Measurements from ENCODE around the gene TEKT5. TPM values are rescaled to one million over a fixed set of nuclear protein-coding genes. Genes with fewer than 3 reads are reported as not detected.

Gene TEKT5
- total and polyA plus RNA-seq, 9 of the 15 experiments (the other 6 are each of a cell fraction or from before 2014, with no cell fraction given): 0.10 to 0.19 TPM; not detected in 7

DNA sequence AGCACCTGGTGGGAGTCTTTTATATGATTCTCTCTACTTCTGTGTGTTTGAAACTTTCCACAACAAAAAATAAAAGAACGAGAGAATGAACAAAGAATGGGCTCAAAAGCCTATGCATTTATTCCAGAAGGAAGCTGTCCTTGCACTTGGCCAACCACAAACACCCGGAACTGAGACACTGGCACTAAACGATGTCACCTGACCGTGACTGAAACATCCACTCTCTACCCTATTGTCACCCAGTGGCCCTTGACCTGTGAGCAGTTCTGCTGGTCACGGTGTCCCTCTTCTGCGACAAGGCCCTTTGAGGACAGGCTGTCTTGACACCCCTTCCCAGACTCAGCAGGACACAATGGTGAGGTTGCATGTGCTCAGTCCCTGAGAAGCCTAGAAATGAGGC, 56.6 kb downstream of the TEKT5 start:
- H4K20me1 ChIP-seq (replicated peaks; ENCODE audit: control insufficient read depth, insufficient read depth, low read length): no peaks in the 10 kb centered on the region
- in situ Hi-C loops (cut with MboI): no loop called here
- no peaks in the 10 kb centered on the region for H3K79me2 ChIP-seq (ENCODE audit: control insufficient read depth, insufficient read depth, low read length)
- FAIRE-seq: no peak
- no peaks in the 10 kb centered on the region for H3K36me3 ChIP-seq (ENCODE audit: control insufficient read depth, insufficient read depth, low read length)
- TF ChIP-seq CBX1 (IDR thresholded peaks at IDR 0.05; ENCODE audit: low read depth): no peak
- TF ChIP-seq, protein P1, sequence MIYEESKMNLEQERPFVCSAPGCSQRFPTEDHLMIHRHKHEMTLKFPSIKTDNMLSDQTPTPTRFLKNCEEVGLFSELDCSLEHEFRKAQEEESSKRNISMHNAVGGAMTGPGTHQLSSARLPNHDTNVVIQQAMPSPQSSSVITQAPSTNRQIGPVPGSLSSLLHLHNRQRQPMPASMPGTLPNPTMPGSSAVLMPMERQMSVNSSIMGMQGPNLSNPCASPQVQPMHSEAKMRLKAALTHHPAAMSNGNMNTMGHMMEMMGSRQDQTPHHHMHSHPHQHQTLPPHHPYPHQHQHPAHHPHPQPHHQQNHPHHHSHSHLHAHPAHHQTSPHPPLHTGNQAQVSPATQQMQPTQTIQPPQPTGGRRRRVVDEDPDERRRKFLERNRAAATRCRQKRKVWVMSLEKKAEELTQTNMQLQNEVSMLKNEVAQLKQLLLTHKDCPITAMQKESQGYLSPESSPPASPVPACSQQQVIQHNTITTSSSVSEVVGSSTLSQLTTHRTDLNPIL (CRISPR knock-in tag; IDR thresholded peaks at IDR 0.05): no peak
- no peak for TF ChIP-seq ETS2 (tag; IDR thresholded peaks at IDR 0.05; ENCODE audit: borderline replicate concordance, poor library complexity, severe bottlenecking)
- TF ChIP-seq, protein P2, sequence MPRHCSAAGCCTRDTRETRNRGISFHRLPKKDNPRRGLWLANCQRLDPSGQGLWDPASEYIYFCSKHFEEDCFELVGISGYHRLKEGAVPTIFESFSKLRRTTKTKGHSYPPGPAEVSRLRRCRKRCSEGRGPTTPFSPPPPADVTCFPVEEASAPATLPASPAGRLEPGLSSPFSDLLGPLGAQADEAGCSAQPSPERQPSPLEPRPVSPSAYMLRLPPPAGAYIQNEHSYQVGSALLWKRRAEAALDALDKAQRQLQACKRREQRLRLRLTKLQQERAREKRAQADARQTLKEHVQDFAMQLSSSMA (CRISPR knock-in tag; IDR thresholded peaks at IDR 0.05): no peak
- no peak for TF ChIP-seq ZNF140 (CRISPR knock-in tag; IDR thresholded peaks at IDR 0.05)
- no peak for TF ChIP-seq MED1 (CRISPR knock-in tag; IDR thresholded peaks at IDR 0.05; ENCODE audit: borderline replicate concordance)
- TF ChIP-seq, protein P3, sequence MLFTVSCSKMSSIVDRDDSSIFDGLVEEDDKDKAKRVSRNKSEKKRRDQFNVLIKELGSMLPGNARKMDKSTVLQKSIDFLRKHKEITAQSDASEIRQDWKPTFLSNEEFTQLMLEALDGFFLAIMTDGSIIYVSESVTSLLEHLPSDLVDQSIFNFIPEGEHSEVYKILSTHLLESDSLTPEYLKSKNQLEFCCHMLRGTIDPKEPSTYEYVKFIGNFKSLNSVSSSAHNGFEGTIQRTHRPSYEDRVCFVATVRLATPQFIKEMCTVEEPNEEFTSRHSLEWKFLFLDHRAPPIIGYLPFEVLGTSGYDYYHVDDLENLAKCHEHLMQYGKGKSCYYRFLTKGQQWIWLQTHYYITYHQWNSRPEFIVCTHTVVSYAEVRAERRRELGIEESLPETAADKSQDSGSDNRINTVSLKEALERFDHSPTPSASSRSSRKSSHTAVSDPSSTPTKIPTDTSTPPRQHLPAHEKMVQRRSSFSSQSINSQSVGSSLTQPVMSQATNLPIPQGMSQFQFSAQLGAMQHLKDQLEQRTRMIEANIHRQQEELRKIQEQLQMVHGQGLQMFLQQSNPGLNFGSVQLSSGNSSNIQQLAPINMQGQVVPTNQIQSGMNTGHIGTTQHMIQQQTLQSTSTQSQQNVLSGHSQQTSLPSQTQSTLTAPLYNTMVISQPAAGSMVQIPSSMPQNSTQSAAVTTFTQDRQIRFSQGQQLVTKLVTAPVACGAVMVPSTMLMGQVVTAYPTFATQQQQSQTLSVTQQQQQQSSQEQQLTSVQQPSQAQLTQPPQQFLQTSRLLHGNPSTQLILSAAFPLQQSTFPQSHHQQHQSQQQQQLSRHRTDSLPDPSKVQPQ (CRISPR knock-in tag; IDR thresholded peaks at IDR 0.05; ENCODE audit: borderline replicate concordance): no peak
- no peak for TF ChIP-seq ARHGAP35 (IDR thresholded peaks at IDR 0.05; ENCODE audit: partially characterized antibody)
- no peak for TF ChIP-seq CBX8 (IDR thresholded peaks at IDR 0.05; ENCODE audit: borderline replicate concordance, extremely low read depth, low read depth, low read length, poor library complexity, severe bottlenecking)
- no peak for TF ChIP-seq ARID1B (IDR thresholded peaks at IDR 0.05)
- no peak for TF ChIP-seq SMARCB1 (IDR thresholded peaks at IDR 0.05; ENCODE audit: insufficient read length, low read depth)
- TF ChIP-seq ZNF41 (CRISPR knock-in tag; conservative IDR thresholded peaks at IDR 0.05): no peak
- TF ChIP-seq ZNF224 (CRISPR knock-in tag; IDR thresholded peaks at IDR 0.05): no peak
- TF ChIP-seq, protein P4, sequence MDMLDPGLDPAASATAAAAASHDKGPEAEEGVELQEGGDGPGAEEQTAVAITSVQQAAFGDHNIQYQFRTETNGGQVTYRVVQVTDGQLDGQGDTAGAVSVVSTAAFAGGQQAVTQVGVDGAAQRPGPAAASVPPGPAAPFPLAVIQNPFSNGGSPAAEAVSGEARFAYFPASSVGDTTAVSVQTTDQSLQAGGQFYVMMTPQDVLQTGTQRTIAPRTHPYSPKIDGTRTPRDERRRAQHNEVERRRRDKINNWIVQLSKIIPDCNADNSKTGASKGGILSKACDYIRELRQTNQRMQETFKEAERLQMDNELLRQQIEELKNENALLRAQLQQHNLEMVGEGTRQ (CRISPR knock-in tag; IDR thresholded peaks at IDR 0.05): no peak
- POLR2A ChIA-PET: no interaction called here
- no peaks in the 10 kb centered on the region for H3K9me1 ChIP-seq (ENCODE audit: control insufficient read depth, insufficient read depth, low read length)
- H3K27me3 ChIP-seq (ENCODE audit: control insufficient read depth in 2 of 2, insufficient read depth in 2 of 2, low read length in 2 of 2): peaks cover 6 to 37% of the 10 kb centered on the region in 2 experiments; a peak in 3 of 5 replicates
- CTCF ChIA-PET (ENCODE audit: low intra/inter-chr PET ratio): no interaction called here
- 3% methylated on average over 6 of the region's 6 CpGs for WGBS (ENCODE audit: insufficient coverage, low coverage, missing lambda C conversion rate)
- no peak overlapping the region for H3K27ac ChIP-seq (ENCODE audit: extremely low read depth, low read depth, low read length)
- no peak overlapping the region for H3K4me2 ChIP-seq (ENCODE audit: insufficient read depth, low read length)
- H3K9me3 ChIP-seq (replicated peaks; ENCODE audit: control insufficient read depth, insufficient read depth, low read depth, low read length): no peaks in the 10 kb centered on the region; the same call in 1 of the 2 replicates
- no peak overlapping the region for H2AFZ ChIP-seq (ENCODE audit: low read depth, low read length)
- ATAC-seq: no peak
- H3K4me1 ChIP-seq (replicated peaks in 1 of 2; ENCODE audit: control insufficient read depth in 2 of 2, insufficient read depth in 2 of 2, low read length in 2 of 2): no peaks in the 10 kb centered on the region; a peak in 2 of 5 replicates
- no TSS peak for BruUV-seq (replicated peaks)
- H3K9ac ChIP-seq (ENCODE audit: insufficient read depth in 1 of 2, low read depth in 2 of 2, low read length in 2 of 2): no peak overlapping the region
- intact Hi-C loops (cut with micrococcal nuclease): no loop called here
- H3K4me3 ChIP-seq: no peak overlapping the region
- no peak for DNase-seq (ENCODE audit: extremely low read depth in 1 of 4, low spot score in 3 of 4)
